Measurements from ENCODE around the gene RTN4RL1.

Gene RTN4RL1

DNA sequence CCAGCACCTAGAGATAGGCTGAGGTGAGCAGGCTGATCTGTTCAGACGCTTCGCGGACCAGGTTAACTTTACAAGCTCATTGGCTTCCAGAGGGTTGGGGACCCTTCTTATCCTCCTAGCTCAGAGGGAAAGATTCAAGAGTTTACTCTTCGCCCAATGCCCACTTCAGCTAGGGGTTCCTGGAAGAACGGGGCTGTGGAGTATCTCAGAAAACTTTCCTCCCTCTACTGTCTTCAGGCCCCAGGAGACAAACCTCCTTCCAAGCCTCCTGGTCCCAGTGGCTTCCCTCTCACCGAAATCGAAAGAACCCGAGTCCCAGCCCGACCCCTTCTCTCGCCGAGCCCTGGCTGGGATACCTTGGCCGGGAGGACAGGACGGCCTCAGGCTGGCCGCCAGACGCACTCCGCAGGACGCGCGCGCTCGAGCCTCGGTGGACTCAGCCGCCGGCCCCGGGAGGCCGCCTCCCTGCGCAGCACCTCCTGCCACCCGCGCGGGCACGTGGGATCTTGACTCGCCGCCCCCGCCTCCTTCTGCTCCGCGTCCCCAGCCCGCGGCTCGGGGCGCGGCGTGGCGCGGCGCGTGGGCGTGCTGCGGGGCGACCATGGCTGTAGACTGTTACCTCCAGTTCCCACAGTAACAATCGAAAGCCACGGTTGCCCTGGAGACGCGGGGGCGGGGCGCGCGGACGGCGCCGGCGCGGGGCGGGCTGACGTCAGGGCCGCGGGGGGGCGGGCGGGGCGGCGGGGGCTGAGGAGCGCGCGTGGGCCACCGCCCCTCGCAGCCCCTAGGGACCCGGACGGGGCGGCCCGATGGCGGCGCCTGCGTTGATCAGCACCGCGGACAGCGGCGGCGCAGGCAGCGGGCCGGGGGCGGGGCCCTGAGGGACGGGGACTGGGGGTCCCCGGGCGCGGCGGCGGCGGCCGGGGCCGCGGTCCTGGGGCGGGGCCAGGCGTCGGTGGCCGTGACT lies 24.5 kb upstream of the RTN4RL1 start:
- Histone ChIP-seq H3K4me3 (ENCODE audit: low read length) (peak overlapping the region; percentile 77), H3K79me2 (ENCODE audit: control insufficient read depth, low read length) (no peaks in the 10 kb centered on the region), H3K4me1 (ENCODE audit: control insufficient read depth, low read length) (peaks cover 36% of the 10 kb centered on the region), H3K36me3 (ENCODE audit: control insufficient read depth, low read length) (peaks cover 2% of the 10 kb centered on the region; the same call in 1 of the 2 replicates), H3K9me2 (replicated peaks; ENCODE audit: control insufficient read depth, low read length) (no peaks in the 10 kb centered on the region), H3K27me3 (ENCODE audit: control insufficient read depth, low read length) (peaks cover 51% of the 10 kb centered on the region), H3F3A (ENCODE audit: control insufficient read depth, insufficient read depth) (peaks cover 6% of the 10 kb centered on the region), H3K9me3 (ENCODE audit: control insufficient read depth, insufficient read depth, low read length) (no peaks in the 10 kb centered on the region), H3K4me2 (ENCODE audit: low read length) (peak overlapping the region; percentile 88), H3K27ac (ENCODE audit: low read depth, low read length) (no peak overlapping the region), H4K20me1 (ENCODE audit: control insufficient read depth, insufficient read depth, low read depth, low read length) (0 out of 2 replicates have a peak, but pooled peaks cover 7% of the 10 kb centered on the region)
- TF ChIP-seq, protein P1, sequence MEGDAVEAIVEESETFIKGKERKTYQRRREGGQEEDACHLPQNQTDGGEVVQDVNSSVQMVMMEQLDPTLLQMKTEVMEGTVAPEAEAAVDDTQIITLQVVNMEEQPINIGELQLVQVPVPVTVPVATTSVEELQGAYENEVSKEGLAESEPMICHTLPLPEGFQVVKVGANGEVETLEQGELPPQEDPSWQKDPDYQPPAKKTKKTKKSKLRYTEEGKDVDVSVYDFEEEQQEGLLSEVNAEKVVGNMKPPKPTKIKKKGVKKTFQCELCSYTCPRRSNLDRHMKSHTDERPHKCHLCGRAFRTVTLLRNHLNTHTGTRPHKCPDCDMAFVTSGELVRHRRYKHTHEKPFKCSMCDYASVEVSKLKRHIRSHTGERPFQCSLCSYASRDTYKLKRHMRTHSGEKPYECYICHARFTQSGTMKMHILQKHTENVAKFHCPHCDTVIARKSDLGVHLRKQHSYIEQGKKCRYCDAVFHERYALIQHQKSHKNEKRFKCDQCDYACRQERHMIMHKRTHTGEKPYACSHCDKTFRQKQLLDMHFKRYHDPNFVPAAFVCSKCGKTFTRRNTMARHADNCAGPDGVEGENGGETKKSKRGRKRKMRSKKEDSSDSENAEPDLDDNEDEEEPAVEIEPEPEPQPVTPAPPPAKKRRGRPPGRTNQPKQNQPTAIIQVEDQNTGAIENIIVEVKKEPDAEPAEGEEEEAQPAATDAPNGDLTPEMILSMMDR (IDR thresholded peaks at IDR 0.05; ENCODE audit: low read depth, low read length, poor library complexity, severe bottlenecking): no peak
- 0 out of 2 replicates have a peak, but pooled peaks have one; percentile 61 for TF ChIP-seq EZH2phosphoT487 (IDR thresholded peaks at IDR 0.05; ENCODE audit: borderline replicate concordance, low read length)

DNA sequence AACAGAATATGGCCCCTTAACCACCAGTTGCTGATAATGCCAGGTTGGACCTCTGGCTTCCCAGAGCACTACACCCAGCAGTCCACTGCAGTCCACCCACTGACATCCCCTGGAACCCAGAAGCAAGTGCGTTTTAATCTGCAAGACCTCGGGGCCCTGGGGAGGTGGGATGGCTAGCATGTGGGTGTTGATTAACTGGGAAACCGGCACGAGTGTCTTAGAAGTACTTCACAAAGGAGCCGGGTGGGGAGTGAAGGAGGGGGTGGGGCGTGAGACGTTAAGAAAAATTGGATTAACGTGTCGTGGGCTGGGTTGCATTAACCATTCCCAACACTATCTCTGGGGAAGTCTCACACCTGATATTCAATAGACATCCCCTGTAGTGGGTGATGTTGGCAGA lies 23.7 kb upstream of the RTN4RL1 start:
- TF ChIP-seq, protein P1 (IDR thresholded peaks at IDR 0.05; ENCODE audit: low read depth, low read length, poor library complexity, severe bottlenecking): no peak
- no peak for TF ChIP-seq EZH2phosphoT487 (IDR thresholded peaks at IDR 0.05; ENCODE audit: borderline replicate concordance, low read length)
- peaks cover 7% of the 10 kb centered on the region; the same call in 1 of the 2 replicates for H3K36me3 ChIP-seq (ENCODE audit: control insufficient read depth, low read length)
- no peak overlapping the region for H3K4me3 ChIP-seq (ENCODE audit: low read length)
- H3F3A ChIP-seq (ENCODE audit: control insufficient read depth, insufficient read depth): no peaks in the 10 kb centered on the region; the same call in 1 of the 2 replicates
- peaks cover 43% of the 10 kb centered on the region for H3K27me3 ChIP-seq (ENCODE audit: control insufficient read depth, low read length)
- no peaks in the 10 kb centered on the region for H3K9me3 ChIP-seq (ENCODE audit: control insufficient read depth, insufficient read depth, low read length)
- peak overlapping the region; percentile 88; the same call in 1 of the 2 replicates for H3K4me2 ChIP-seq (ENCODE audit: low read length)
- H3K27ac ChIP-seq (ENCODE audit: low read depth, low read length): no peak overlapping the region
- H3K9me2 ChIP-seq (replicated peaks; ENCODE audit: control insufficient read depth, low read length): no peaks in the 10 kb centered on the region
- H3K4me1 ChIP-seq (ENCODE audit: control insufficient read depth, low read length): peaks cover 28% of the 10 kb centered on the region
- 0 out of 2 replicates have a peak, but pooled peaks cover 3% of the 10 kb centered on the region for H4K20me1 ChIP-seq (ENCODE audit: control insufficient read depth, insufficient read depth, low read depth, low read length)
- no peaks in the 10 kb centered on the region for H3K79me2 ChIP-seq (ENCODE audit: control insufficient read depth, low read length)

DNA sequence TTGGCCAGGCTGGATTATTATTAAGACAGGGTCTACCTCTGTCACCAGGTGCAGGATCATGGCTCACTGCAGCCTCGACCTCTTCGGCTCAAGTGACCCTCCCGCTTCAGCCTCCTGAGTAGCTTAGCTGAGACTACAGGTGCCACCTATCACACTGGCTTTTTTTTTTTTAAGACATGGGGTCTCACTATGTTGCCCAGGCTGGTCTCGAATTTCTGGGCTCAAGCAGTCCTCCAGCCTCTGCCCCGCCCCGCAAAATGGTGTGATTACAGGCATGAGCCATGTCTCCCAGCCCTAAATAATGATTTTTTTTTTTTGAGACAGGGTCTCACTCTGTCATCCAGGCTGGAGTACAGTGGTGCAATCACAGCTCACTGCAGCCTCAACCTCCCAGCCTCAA lies 22.5 kb upstream of the RTN4RL1 start:
- Histone ChIP-seq H3K9me3 (ENCODE audit: control insufficient read depth, insufficient read depth, low read length) (no peaks in the 10 kb centered on the region), H3K4me2 (ENCODE audit: low read length) (no peak overlapping the region), H3K4me3 (ENCODE audit: low read length) (no peak overlapping the region), H3F3A (ENCODE audit: control insufficient read depth, insufficient read depth) (no peaks in the 10 kb centered on the region; the same call in 1 of the 2 replicates), H3K27ac (ENCODE audit: low read depth, low read length) (no peak overlapping the region), H4K20me1 (ENCODE audit: control insufficient read depth, insufficient read depth, low read depth, low read length) (no peaks in the 10 kb centered on the region), H3K4me1 (ENCODE audit: control insufficient read depth, low read length) (peaks cover 26% of the 10 kb centered on the region), H3K27me3 (ENCODE audit: control insufficient read depth, low read length) (peaks cover 33% of the 10 kb centered on the region), H3K9me2 (replicated peaks; ENCODE audit: control insufficient read depth, low read length) (no peaks in the 10 kb centered on the region), H3K79me2 (ENCODE audit: control insufficient read depth, low read length) (peaks cover 11% of the 10 kb centered on the region), H3K36me3 (ENCODE audit: control insufficient read depth, low read length) (peaks cover 19% of the 10 kb centered on the region)
- TF ChIP-seq EZH2phosphoT487 (IDR thresholded peaks at IDR 0.05; ENCODE audit: borderline replicate concordance, low read length): no peak
